Keratinocyte (primary cell): ENCODE data around the gene TSHR. TPM values are rescaled to one million over a fixed set of nuclear protein-coding genes. Genes with fewer than 3 reads are reported as not detected.

Source experiments
- DNase-seq: peaks from one replicate; pipeline ENCODE4 v3.0.0-alpha.2; 2011; ENCODE audit warnings: low read depth, missing footprints, low spot score
- FAIRE-seq: peaks from 2 replicates; lab custom pipeline; 2011; peaks lifted over from hg19 to GRCh38; lab: Jason Lieb, UNC
- H2AFZ ChIP-seq: 2 replicates; pipeline ENCODE4 v1.6.0; 2012; ENCODE audit warnings: low read length, control low read depth, inconsistent platforms; ENCODE audit not compliant: control insufficient read depth
- H3K27ac ChIP-seq: 2 replicates; pipeline ENCODE4 v1.5.1; 2011; ENCODE audit warnings: low read length; ENCODE audit not compliant: control insufficient read depth, insufficient read depth
- H3K27me3 ChIP-seq: 3 replicates; pipeline ENCODE4 v1.6.0; 2011; ENCODE audit warnings: low read length; ENCODE audit not compliant: control insufficient read depth, insufficient read depth; ENCODE audit errors: extremely low read depth
- H3K36me3 ChIP-seq, 2 experiments: 2 replicates in 1 of 2; 3 replicates in 1 of 2; pipeline ENCODE4 v1.5.1; 2011; ENCODE audit warnings: low read length in 2 of 2, mild to moderate bottlenecking in 1 of 2; ENCODE audit not compliant: control insufficient read depth in 2 of 2, insufficient read depth in 2 of 2; ENCODE audit errors: extremely low read depth in 1 of 2
- H3K4me1 ChIP-seq: 3 replicates; pipeline ENCODE4 v1.5.1; 2011; ENCODE audit warnings: low read length; ENCODE audit not compliant: control insufficient read depth, insufficient read depth; ENCODE audit errors: extremely low read depth
- H3K4me2 ChIP-seq: 3 replicates; pipeline ENCODE4 v1.6.0; 2011; ENCODE audit warnings: low read depth, low read length; ENCODE audit not compliant: control insufficient read depth, insufficient read depth; ENCODE audit errors: extremely low read depth
- H3K4me3 ChIP-seq, 3 experiments: fragments of 200-600 bp in 1 of 3; sonication (generic) in 1 of 3; 2 replicates in 2 of 3; 3 replicates in 1 of 3; pipeline ENCODE4 v1.5.1; 2011 to 2016; ENCODE audit warnings: low read length in 3 of 3, mild to moderate bottlenecking in 3 of 3, control low read depth in 2 of 3, inconsistent platforms in 1 of 3, low read depth in 1 of 3, mixed read lengths in 1 of 3, mixed run types in 1 of 3, moderate library complexity in 1 of 3; ENCODE audit not compliant: control insufficient read depth in 2 of 3, insufficient read depth in 2 of 3; ENCODE audit errors: extremely low read depth in 1 of 3
- H3K79me2 ChIP-seq: 2 replicates; pipeline ENCODE4 v1.6.0; 2012; ENCODE audit warnings: low read length; ENCODE audit not compliant: control insufficient read depth, insufficient read depth
- H3K9ac ChIP-seq: 3 replicates; pipeline ENCODE4 v1.6.0; 2011; ENCODE audit warnings: low read length; ENCODE audit not compliant: control insufficient read depth, insufficient read depth; ENCODE audit errors: extremely low read depth
- H3K9me1 ChIP-seq: 3 replicates; pipeline ENCODE4 v1.6.0; 2011; ENCODE audit warnings: low read length; ENCODE audit not compliant: control insufficient read depth, insufficient read depth; ENCODE audit errors: extremely low read depth
- H3K9me3 ChIP-seq: 2 replicates; pipeline ENCODE4 v1.5.1; 2012; ENCODE audit warnings: low read depth, low read length; ENCODE audit not compliant: control insufficient read depth
- H4K20me1 ChIP-seq: 3 replicates; pipeline ENCODE4 v1.6.0; 2011; ENCODE audit warnings: low read length; ENCODE audit not compliant: control insufficient read depth, insufficient read depth; ENCODE audit errors: extremely low read depth
- EZH2 ChIP-seq: IDR thresholded peaks from one replicate; pipeline ENCODE4 v1.6.1; 2012; ENCODE audit warnings: inconsistent platforms, mild to moderate bottlenecking, low read length, moderate library complexity
- dilution Hi-C: fragments of 300-500 bp; cut with MboI; formaldehyde crosslinking; loops from one replicate; pipeline ENCODE4 v1.7.0; 2020; ENCODE audit warnings: low sequenced_read_pairs; ENCODE audit not compliant: extremely low pct_ligation_motif_present
- polyA plus RNA-seq, 5 experiments: library from polyadenylated mRNA; depleted of rRNA in 3 of 5; stranded (reverse) in 3 of 5; stranded (forward) in 1 of 5; unstranded in 1 of 5; fragments of >200 nt; gene quantifications; 1 replicate in 1 of 5; 2 replicates in 3 of 5; 3 replicates in 1 of 5; pipeline versions ENCODE4 v1.2.1 to v1.2.3, GENCODE V29; 2011 to 2012; ENCODE audit warnings: missing spikeins in 2 of 5, low read depth in 1 of 5, low replicate concordance in 1 of 5
- TF ChIP-seq, protein P1 (sequence below), 3 experiments: IDR thresholded peaks in 1 of 3; conservative IDR thresholded peaks in 1 of 3; optimal IDR thresholded peaks in 1 of 3; 2 replicates in 2 of 3; 3 replicates in 1 of 3; pipeline versions ENCODE3 to v1.5.1; 2011; ENCODE audit warnings: low read length in 3 of 3, mild to moderate bottlenecking in 3 of 3, moderate library complexity in 2 of 3, control low read depth in 1 of 3, inconsistent platforms in 1 of 3; ENCODE audit not compliant: insufficient read depth in 2 of 3; ENCODE audit errors: extremely low read depth in 1 of 3

Gene TSHR
- polyA plus RNA-seq, 1 donor (not counting 4 experiments of a cell fraction or from before 2014, with no cell fraction given) = 0.03 TPM

DNA sequence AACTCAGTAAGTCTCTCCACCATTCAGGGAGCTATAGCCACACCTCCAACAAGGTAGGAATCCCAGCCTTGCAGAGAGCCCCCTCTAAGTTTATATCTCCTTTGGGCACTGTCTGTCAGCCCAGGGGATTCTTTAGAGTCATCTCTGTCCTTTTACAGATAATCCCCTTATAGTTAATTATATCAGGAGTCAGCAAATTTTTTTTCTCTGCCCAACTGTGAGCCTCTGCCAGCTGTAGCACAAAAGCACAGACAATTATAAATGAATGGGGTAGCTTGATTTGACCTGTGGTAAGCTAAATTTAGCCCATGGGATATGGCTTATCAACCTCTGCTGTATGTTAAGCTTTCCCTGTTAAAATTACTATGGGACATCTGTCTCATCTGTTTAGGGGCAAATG is 22.1 kb upstream of the TSHR start:
- H3K27ac ChIP-seq = no peak overlapping the region

DNA sequence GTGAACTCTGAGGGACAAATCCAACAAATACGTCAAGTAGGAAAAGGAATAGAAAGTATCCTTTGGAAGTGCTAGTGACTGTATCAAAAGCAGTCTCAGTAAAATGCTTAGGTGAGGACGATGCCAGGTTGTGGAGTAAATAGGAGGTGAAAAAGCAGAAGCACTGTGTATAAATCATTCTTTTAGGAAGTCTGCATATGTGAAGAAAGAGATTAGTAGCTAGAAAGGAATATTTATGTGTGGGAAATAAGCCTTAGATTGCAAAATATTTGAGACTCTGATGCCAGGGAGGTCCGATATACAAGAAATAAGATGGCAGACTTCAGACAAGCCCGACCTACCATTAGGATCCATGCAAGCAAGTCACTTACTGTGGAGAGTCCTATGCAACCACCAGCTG is 21.7 kb upstream of the TSHR start:
- Histone ChIP-seq H3K36me3 (peaks cover 0 to 4% of the 10 kb centered on the region in 2 experiments), H3K27me3 (no peaks in the 10 kb centered on the region), H3K4me2 (no peak overlapping the region), H4K20me1 (no peaks in the 10 kb centered on the region), H2AFZ (no peak overlapping the region), H3K9me3 (no peaks in the 10 kb centered on the region), H3K9ac (no peak overlapping the region), H3K27ac (no peak overlapping the region), H3K79me2 (peaks cover 32% of the 10 kb centered on the region), H3K9me1 (no peaks in the 10 kb centered on the region), H3K4me3 (no peak overlapping the region), H3K4me1 (peaks cover 19% of the 10 kb centered on the region)
- DNase-seq = no peak
- dilution Hi-C loops = no loop called here
- FAIRE-seq = no peak
- TF ChIP-seq, protein P1, sequence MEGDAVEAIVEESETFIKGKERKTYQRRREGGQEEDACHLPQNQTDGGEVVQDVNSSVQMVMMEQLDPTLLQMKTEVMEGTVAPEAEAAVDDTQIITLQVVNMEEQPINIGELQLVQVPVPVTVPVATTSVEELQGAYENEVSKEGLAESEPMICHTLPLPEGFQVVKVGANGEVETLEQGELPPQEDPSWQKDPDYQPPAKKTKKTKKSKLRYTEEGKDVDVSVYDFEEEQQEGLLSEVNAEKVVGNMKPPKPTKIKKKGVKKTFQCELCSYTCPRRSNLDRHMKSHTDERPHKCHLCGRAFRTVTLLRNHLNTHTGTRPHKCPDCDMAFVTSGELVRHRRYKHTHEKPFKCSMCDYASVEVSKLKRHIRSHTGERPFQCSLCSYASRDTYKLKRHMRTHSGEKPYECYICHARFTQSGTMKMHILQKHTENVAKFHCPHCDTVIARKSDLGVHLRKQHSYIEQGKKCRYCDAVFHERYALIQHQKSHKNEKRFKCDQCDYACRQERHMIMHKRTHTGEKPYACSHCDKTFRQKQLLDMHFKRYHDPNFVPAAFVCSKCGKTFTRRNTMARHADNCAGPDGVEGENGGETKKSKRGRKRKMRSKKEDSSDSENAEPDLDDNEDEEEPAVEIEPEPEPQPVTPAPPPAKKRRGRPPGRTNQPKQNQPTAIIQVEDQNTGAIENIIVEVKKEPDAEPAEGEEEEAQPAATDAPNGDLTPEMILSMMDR (optimal IDR thresholded peaks at IDR 0.05 in 1 of 3, IDR thresholded peaks at IDR 0.05 in 1 of 3, conservative IDR thresholded peaks at IDR 0.05 in 1 of 3; ENCODE audit: extremely low read depth in 1 of 3, insufficient read depth in 2 of 3, low read length in 3 of 3) = no peak
- TF ChIP-seq EZH2 = no peak

More for the DNA sequence above, 22.1 kb upstream of the TSHR start:
- H3K36me3 ChIP-seq = peaks cover 0 to 4% of the 10 kb centered on the region in 2 experiments
- H3K79me2 ChIP-seq = peaks cover 35% of the 10 kb centered on the region
- H3K4me1 ChIP-seq = peaks cover 19% of the 10 kb centered on the region
- TF ChIP-seq, protein P1 (optimal IDR thresholded peaks at IDR 0.05 in 1 of 3, IDR thresholded peaks at IDR 0.05 in 1 of 3, conservative IDR thresholded peaks at IDR 0.05 in 1 of 3; ENCODE audit: extremely low read depth in 1 of 3, insufficient read depth in 2 of 3, low read length in 3 of 3) = no peak
- no peak for TF ChIP-seq EZH2
- H3K4me3 ChIP-seq = no peak overlapping the region
- no peaks in the 10 kb centered on the region for H3K27me3 ChIP-seq
- no peak for FAIRE-seq
- no peaks in the 10 kb centered on the region for H4K20me1 ChIP-seq
- no peak overlapping the region for H3K9ac ChIP-seq
- no peak for DNase-seq
- no peaks in the 10 kb centered on the region for H3K9me1 ChIP-seq
- H2AFZ ChIP-seq = no peak overlapping the region
- H3K4me2 ChIP-seq = no peak overlapping the region
- dilution Hi-C loops = no loop called here
- no peaks in the 10 kb centered on the region for H3K9me3 ChIP-seq
